BLaER1 (cell line): ENCODE results near the gene NEK9.

Source experiments
- H3K27ac ChIP-seq: shearing (Covaris generic); formaldehyde crosslinking; 2 replicates; pipeline ENCODE4 v1.8.1; 2022
- H3K27me3 ChIP-seq: shearing (Covaris generic); formaldehyde crosslinking; 2 replicates; pipeline ENCODE4 v1.8.1; 2022
- H3K36me3 ChIP-seq: shearing (Covaris generic); formaldehyde crosslinking; 2 replicates; pipeline ENCODE4 v1.8.1; 2022
- H3K4me1 ChIP-seq: shearing (Covaris generic); formaldehyde crosslinking; 2 replicates; pipeline ENCODE4 v1.8.1; 2022
- H3K4me2 ChIP-seq: shearing (Covaris generic); formaldehyde crosslinking; 2 replicates; pipeline ENCODE4 v1.8.1; 2022
- H3K4me3 ChIP-seq: shearing (Covaris generic); formaldehyde crosslinking; 2 replicates; pipeline ENCODE4 v1.8.1; 2022
- H3K9ac ChIP-seq: shearing (Covaris generic); formaldehyde crosslinking; 2 replicates; pipeline ENCODE4 v1.8.1; 2022
- H3K9me3 ChIP-seq: shearing (Covaris generic); formaldehyde crosslinking; 2 replicates; pipeline ENCODE4 v1.8.1; 2022
- H4K20me1 ChIP-seq: shearing (Covaris generic); formaldehyde crosslinking; 2 replicates; pipeline ENCODE4 v1.8.1; 2022
- Cebpa-rat ChIP-seq: shearing (Covaris generic); IDR thresholded peaks from 2 replicates; pipeline ENCODE4 v1.8.1; 2022

The NEK9 gene

GRCh38 chr14:75126679-75127473, at the start of gene NEK9:
TSS of gene NEK9 (minus strand) at chr14:75127048. CDS start at chr14:75126921, 127 bp downstream.
- H3K27me3 ChIP-seq, result no peaks in the 10 kb centered on the region
- H3K4me3 ChIP-seq, result peak within 1 kb of the TSS; percentile 78
- no peak for TF ChIP-seq Cebpa-rat
- peak within 1 kb of the TSS; percentile 92 for H3K27ac ChIP-seq
- peaks cover 32% of the 10 kb centered on the region for H3K4me1 ChIP-seq
- H4K20me1 ChIP-seq, result no peaks in the 10 kb centered on the region
- peaks cover 26% of the 10 kb centered on the region for H3K36me3 ChIP-seq
- H3K9me3 ChIP-seq, result no peaks in the 10 kb centered on the region
- peak within 1 kb of the TSS; percentile 92 for H3K4me2 ChIP-seq
- peak within 1 kb of the TSS; percentile 88 for H3K9ac ChIP-seq

DNA sequence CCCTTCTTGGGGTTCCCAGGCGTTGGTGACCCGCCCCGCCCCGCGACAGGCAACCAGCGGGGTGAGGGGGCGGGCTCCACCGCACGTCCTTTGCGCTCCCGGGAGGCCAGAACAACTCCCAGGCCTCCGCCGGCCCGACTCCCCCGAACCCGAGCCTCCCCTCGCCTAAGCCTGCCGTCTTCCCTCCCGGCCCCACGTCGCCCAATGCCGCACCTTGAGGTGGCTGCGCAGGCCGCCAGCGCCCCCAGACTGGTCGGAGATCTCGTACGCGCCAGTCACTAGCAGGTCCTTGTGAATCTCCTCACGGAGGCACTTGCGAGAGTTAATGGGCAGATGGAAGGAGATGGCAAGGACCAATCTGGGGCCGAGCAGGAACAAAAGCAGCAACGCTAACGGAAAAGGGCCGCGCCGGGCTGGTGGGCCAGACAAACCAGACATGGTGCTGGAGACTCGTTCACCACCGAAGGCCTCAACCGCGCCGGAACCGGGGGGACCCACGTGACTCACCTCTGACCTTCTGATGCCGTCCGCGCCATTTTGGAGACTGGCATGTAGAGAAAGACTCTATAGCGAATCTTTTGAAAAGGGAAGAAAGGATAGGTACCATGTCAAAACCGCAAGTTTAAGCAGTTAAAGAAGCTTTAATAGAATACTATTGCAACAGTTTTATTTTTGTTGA, 49.4 kb upstream of the NEK9 start, which contains the start of gene TMED10:
TSS of gene TMED10 (minus strand) at position 471 of the 679 bp plus-strand sequence. CDS start at position 438, 33 bp downstream.
- peaks cover 22% of the 10 kb centered on the region for H3K36me3 ChIP-seq
- TF ChIP-seq Cebpa-rat, result no peak
- H3K4me1 ChIP-seq, result peaks cover 38% of the 10 kb centered on the region
- peak within 1 kb of the TSS; percentile 95 for H3K4me3 ChIP-seq
- H3K27ac ChIP-seq, result peak within 1 kb of the TSS; percentile 97
- H3K27me3 ChIP-seq, result no peaks in the 10 kb centered on the region
- H3K4me2 ChIP-seq, result peak within 1 kb of the TSS; percentile 86
- no peaks in the 10 kb centered on the region for H3K9me3 ChIP-seq
- peaks cover 45% of the 10 kb centered on the region for H4K20me1 ChIP-seq
- H3K9ac ChIP-seq, result peak within 1 kb of the TSS; percentile 93

GRCh38 chr14:75175677-75176141, 48.9 kb upstream of the NEK9 start:
- Histone ChIP-seq H3K4me2 (peak overlapping the region; percentile 86), H3K27me3 (no peaks in the 10 kb centered on the region), H3K36me3 (peaks cover 24% of the 10 kb centered on the region), H3K9ac (peak overlapping the region; percentile 93), H4K20me1 (peaks cover 51% of the 10 kb centered on the region), H3K9me3 (no peaks in the 10 kb centered on the region), H3K4me1 (peaks cover 32% of the 10 kb centered on the region), H3K27ac (peak overlapping the region; percentile 97), H3K4me3 (peak overlapping the region; percentile 95)
- no peak for TF ChIP-seq Cebpa-rat

GRCh38 chr14:75174066-75174465, 47.2 kb upstream of the NEK9 start:
- no peak for TF ChIP-seq Cebpa-rat
- no peaks in the 10 kb centered on the region for H3K9me3 ChIP-seq
- H3K36me3 ChIP-seq, result peaks cover 24% of the 10 kb centered on the region
- peaks cover 31% of the 10 kb centered on the region for H3K4me1 ChIP-seq
- no peaks in the 10 kb centered on the region for H3K27me3 ChIP-seq
- H3K4me3 ChIP-seq, result no peak overlapping the region
- H4K20me1 ChIP-seq, result peaks cover 67% of the 10 kb centered on the region
- H3K4me2 ChIP-seq, result peak overlapping the region; percentile 86
- H3K27ac ChIP-seq, result no peak overlapping the region
- H3K9ac ChIP-seq, result peak overlapping the region; percentile 40; the same call in 1 of the 2 replicates

DNA sequence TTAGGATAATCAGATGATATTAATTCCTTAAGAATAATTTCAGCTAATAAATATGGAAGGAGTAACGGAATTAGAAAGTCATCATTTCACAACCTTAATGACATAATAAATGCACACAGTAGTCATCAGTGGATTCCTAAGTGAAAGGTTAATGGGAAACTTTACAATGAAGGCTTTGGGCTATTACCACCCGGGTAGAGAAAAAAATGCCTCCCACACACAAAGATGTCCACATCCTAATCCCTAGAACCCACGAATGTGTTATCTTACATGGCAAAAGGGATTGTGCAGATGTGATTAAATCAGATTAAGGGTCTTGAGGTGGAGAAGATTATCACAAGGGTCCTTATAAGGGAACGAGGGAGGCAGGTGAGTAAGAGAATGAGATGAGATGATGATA, 43.9 kb upstream of the NEK9 start:
- no peak overlapping the region for H3K27ac ChIP-seq
- H3K27me3 ChIP-seq, result no peaks in the 10 kb centered on the region
- H3K4me3 ChIP-seq, result no peak overlapping the region
- peaks cover 95% of the 10 kb centered on the region for H4K20me1 ChIP-seq
- H3K9me3 ChIP-seq, result no peaks in the 10 kb centered on the region
- H3K4me1 ChIP-seq, result peaks cover 36% of the 10 kb centered on the region
- no peak overlapping the region for H3K4me2 ChIP-seq
- peaks cover 24% of the 10 kb centered on the region for H3K36me3 ChIP-seq
- no peak for TF ChIP-seq Cebpa-rat
- H3K9ac ChIP-seq, result no peak overlapping the region

- H3K27me3 ChIP-seq, result no peaks in the 10 kb centered on the region
- peaks cover 22% of the 10 kb centered on the region for H3K36me3 ChIP-seq
- H4K20me1 ChIP-seq, result peaks cover 100% of the 10 kb centered on the region
- no peak overlapping the region for H3K9ac ChIP-seq
- no peak overlapping the region for H3K4me3 ChIP-seq
- peaks cover 21% of the 10 kb centered on the region for H3K4me1 ChIP-seq
- no peaks in the 10 kb centered on the region for H3K9me3 ChIP-seq
- H3K27ac ChIP-seq, result no peak overlapping the region
- no peak for TF ChIP-seq Cebpa-rat
- H3K4me2 ChIP-seq, result no peak overlapping the region
These were observed 41.9 kb upstream of the NEK9 start for GRCh38 chr14:75168586-75169335.

DNA sequence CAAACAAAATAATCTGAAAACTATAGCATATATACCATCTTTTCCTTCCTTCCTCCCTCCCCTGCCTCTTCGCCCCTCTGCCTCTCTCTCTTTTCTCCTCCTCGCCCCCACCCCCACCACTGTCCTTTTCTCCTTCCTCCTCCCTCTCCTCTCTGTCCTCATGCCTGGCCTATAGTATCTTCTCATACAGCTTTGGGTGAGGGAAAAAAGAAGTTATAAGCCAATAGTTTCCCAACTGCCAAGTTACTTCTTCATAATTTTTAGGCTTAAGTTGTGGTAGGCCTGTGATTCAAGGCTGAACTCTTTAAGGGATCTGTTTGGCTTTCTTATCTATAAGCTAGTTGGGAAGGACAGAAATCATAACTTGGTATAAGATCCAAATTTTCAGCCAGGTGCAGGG, 40.5 kb upstream of the NEK9 start:
- Histone ChIP-seq H3K9me3 (no peaks in the 10 kb centered on the region), H3K4me3 (no peak overlapping the region), H3K36me3 (peaks cover 19% of the 10 kb centered on the region), H3K27ac (no peak overlapping the region), H3K27me3 (no peaks in the 10 kb centered on the region), H3K4me1 (peaks cover 11% of the 10 kb centered on the region; the same call in 1 of the 2 replicates), H4K20me1 (peaks cover 100% of the 10 kb centered on the region), H3K9ac (no peak overlapping the region), H3K4me2 (no peak overlapping the region)
- no peak for TF ChIP-seq Cebpa-rat

DNA sequence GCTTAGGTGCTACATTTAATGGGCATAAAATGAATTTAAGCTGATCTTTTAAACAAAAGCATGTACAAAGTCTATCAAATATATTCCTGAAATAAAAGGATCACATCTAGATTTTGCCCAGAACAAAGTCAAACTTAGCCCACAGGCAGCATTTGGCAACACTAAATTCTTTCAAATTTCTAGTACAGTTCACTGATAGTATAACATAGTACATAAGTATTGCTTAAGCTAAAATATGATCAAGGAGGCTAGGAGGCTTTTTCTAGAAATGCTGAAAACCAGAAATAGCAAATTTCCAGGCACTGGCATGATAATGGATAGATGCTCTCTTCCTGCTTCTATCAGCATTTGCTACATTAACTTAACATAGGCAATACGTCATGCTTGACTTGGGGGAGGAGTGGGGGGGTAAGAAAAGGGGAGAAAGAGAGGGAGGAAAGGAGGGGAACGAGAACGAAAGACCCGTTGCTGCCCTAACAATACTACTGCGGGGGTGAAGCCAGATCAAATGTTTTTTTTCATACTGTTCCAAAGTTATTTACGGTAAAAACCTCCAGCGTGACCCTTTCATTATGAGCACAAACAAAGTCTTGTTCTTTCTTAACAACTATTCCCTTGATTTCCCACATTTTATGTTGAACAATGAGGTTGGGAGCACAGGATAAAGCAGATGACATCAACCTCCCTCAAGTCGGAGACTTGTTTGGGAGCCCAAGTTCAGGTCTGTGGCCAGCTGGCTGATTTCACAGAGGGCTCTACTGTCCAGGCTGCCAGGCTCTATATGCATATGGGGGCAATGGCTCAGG, 38.9 kb upstream of the NEK9 start:
- H3K36me3 ChIP-seq, result peaks cover 24% of the 10 kb centered on the region
- no peaks in the 10 kb centered on the region for H3K9me3 ChIP-seq
- H3K27ac ChIP-seq, result no peak overlapping the region
- H4K20me1 ChIP-seq, result peaks cover 100% of the 10 kb centered on the region
- no peak overlapping the region for H3K4me3 ChIP-seq
- H3K9ac ChIP-seq, result no peak overlapping the region
- peaks cover 11% of the 10 kb centered on the region; the same call in 1 of the 2 replicates for H3K4me1 ChIP-seq
- H3K27me3 ChIP-seq, result no peaks in the 10 kb centered on the region
- TF ChIP-seq Cebpa-rat, result no peak
- no peak overlapping the region for H3K4me2 ChIP-seq

DNA sequence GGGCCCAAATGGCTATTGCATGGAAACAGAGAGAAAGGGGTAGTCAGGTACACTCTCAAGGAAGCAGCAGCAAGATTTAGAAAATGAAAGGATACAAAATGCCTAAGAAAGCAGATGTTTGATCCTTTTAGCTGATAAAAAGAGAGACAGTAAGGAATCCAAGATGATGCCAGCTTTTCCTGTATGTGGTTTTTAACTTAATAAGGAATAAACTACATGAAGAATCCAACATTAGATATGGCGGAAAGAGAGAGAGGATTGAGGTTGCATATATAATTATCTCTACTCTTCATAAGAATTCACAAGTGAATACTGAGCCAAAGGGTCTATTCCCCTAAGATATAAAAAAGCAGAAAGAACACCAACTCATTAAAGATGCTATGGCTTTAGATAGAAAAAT, 38.0 kb upstream of the NEK9 start:
- Histone ChIP-seq H3K4me3 (no peak overlapping the region), H3K36me3 (peaks cover 26% of the 10 kb centered on the region), H3K27me3 (no peaks in the 10 kb centered on the region), H3K27ac (no peak overlapping the region), H3K9ac (no peak overlapping the region), H3K4me1 (peaks cover 11% of the 10 kb centered on the region; the same call in 1 of the 2 replicates), H3K9me3 (no peaks in the 10 kb centered on the region), H3K4me2 (no peak overlapping the region), H4K20me1 (peaks cover 100% of the 10 kb centered on the region)
- TF ChIP-seq Cebpa-rat, result no peak
